ENCODE data around the gene BORA. TPM values are rescaled to one million over a fixed set of nuclear protein-coding genes. Genes with fewer than 3 reads are reported as not detected.
A peak's percentile ranks its signal among the peaks of the same experiment; 100 is the strongest.
"Not testable (repeated sequence)": the region's sequence is repeated elsewhere in the genome, so short reads cannot be mapped to it uniquely, and the experiment has no call there.

BORA gene
- total RNA-seq = 10 to 100 TPM in 1 of 3 donors, 1 to 10 TPM in 2; 7.6 to 11.1 (median 8.1) TPM

DNA sequence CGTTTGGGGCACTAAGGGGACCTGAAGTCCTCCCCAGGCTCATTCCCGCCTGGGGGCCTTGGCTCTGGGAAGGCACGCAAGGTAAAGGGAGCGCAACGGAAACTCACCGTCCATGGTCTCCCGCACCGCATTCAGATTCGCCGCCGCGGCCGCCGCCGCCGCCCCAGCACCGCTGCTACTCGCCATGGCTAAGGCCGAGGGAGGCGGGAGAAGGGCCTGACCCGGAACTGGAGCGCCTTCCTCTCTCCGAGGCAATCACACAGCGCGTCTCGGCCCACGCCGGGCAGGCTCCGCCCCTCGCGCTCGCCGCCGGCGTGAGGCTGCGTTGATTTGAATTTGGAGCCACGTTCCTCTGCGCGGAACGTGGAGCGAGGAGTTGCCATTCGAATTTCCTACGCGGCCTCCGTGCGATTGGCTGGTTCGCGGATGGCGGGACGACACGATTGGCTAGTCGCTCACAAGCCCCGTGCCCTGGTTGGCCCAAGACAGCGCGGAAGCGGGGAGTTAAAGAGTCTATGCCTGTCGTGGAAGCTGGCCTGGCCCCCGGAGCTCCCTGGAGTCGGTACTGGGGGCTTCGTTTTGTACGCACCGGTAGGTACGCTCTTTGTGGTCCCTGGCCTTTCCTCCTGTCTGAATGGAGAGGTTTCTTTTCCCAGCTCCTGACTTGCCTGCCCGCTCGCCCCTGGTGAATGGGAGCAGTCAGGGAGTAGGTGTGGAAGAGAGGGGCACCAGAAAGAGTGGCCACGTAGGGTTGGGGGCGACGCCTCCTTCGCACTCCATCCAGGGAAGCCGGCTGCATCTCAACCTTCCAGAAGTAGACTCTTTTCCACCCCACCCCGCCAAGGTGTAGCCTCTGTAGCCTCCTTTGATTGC lies at the start of gene BORA, which contains the start of gene MZT1:
Gene BORA, plus strand, starts transcription at position 507 of the 873 bp plus-strand sequence. CDS start 1,018 bp downstream, outside the sequence.
Gene MZT1, minus strand, starts transcription at position 213 of the 873 bp plus-strand sequence. Its CDS starts 27 bp downstream, at position 186.
- Mint-ChIP-seq H3K27me3 (ENCODE audit: low read depth) (no peaks in the 10 kb centered on the region), H3K9me3 (no peaks in the 10 kb centered on the region), H3K4me3 (peak within 1 kb of the TSS; percentile 95), H3K36me3 (ENCODE audit: insufficient read depth) (peaks cover 18% of the 10 kb centered on the region), H3K4me1 (ENCODE audit: low read depth) (peaks cover 49% of the 10 kb centered on the region)
- DNase-seq = peak; percentile 92
- ATAC-seq = peak; percentile 94 to 95

- ATAC-seq (no peak), DNase-seq (no peak)
- Mint-ChIP-seq H3K27me3 (ENCODE audit: low read depth) (peaks cover 23% of the 10 kb centered on the region), H3K9me3 (no peaks in the 10 kb centered on the region), H3K36me3 (ENCODE audit: insufficient read depth) (no peaks in the 10 kb centered on the region), H3K4me3 (no peak overlapping the region), H3K4me1 (ENCODE audit: low read depth) (no peaks in the 10 kb centered on the region)
Observed at GRCh38 chr13:72678312-72678711, 49.4 kb upstream of the BORA start.

DNA sequence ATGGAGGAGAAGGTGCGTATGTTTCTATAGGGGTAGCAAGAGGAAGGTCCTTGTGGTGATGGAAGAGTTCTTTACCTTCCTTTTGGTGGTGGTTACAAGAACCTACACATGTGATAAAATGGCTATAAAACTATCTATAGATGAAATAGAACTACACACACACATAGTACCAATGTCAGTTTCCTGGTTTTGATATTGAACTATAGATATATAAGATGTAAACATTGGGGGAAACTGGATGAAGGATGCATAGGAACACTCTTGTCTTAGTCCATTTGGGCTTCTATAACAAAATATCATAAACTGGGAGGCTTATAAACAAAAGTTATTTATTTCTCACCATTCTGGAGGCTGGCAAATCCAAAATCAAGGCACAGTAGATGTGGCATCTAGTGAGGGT lies 47.4 kb upstream of the BORA start:
- peaks cover 14% of the 10 kb centered on the region for H3K27me3 Mint-ChIP-seq (ENCODE audit: low read depth)
- H3K4me3 Mint-ChIP-seq = no peak overlapping the region
- no peaks in the 10 kb centered on the region for H3K9me3 Mint-ChIP-seq
- H3K36me3 Mint-ChIP-seq (ENCODE audit: insufficient read depth) = no peaks in the 10 kb centered on the region
- no peak for DNase-seq
- ATAC-seq = no peak
- H3K4me1 Mint-ChIP-seq (ENCODE audit: low read depth) = no peaks in the 10 kb centered on the region

GRCh38 chr13:72686766-72687165 lies 41.0 kb upstream of the BORA start:
- no peak for ATAC-seq
- DNase-seq = no peak
- Mint-ChIP-seq H3K27me3 (ENCODE audit: low read depth) (peaks cover 12% of the 10 kb centered on the region), H3K4me1 (ENCODE audit: low read depth) (no peaks in the 10 kb centered on the region), H3K36me3 (ENCODE audit: insufficient read depth) (no peaks in the 10 kb centered on the region), H3K4me3 (no peak overlapping the region), H3K9me3 (no peaks in the 10 kb centered on the region)

DNA sequence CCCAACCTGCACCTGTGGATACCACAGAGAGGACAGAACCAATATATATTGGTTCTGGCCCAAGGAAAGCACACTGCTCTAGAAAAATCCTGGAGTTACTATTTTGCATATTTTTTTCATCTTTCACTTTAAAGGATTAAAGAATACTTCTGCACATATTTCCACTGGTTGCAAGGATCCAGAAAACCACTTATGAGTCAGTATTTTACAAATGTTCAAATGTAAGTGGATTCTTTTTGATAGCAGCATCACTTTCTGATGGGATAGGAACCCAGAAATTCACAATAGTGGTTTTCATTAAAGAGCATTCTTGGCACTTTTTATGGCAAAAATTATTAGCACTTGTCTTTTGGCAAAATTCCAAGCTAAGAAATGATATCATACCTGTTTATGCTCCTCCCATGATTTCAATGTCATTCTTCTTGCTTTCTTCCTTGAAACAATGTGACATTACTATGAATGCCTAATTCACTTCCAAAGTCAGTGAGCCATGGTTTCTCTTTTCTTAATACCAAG lies 38.5 kb upstream of the BORA start:
- Mint-ChIP-seq H3K36me3 (ENCODE audit: insufficient read depth) (no peaks in the 10 kb centered on the region), H3K27me3 (ENCODE audit: low read depth) (peaks cover 8% of the 10 kb centered on the region), H3K4me3 (no peak overlapping the region), H3K9me3 (peaks cover 6% of the 10 kb centered on the region), H3K4me1 (ENCODE audit: low read depth) (no peaks in the 10 kb centered on the region)
- ATAC-seq = no peak
- no peak for DNase-seq

- no peaks in the 10 kb centered on the region for H3K4me1 Mint-ChIP-seq (ENCODE audit: low read depth)
- no peak for ATAC-seq
- H3K27me3 Mint-ChIP-seq (ENCODE audit: low read depth) = peaks cover 11% of the 10 kb centered on the region
- H3K9me3 Mint-ChIP-seq = peaks cover 6% of the 10 kb centered on the region
- no peaks in the 10 kb centered on the region for H3K36me3 Mint-ChIP-seq (ENCODE audit: insufficient read depth)
- no peak for DNase-seq
- no peak overlapping the region for H3K4me3 Mint-ChIP-seq
Observed at GRCh38 chr13:72692884-72693514, 34.7 kb upstream of the BORA start.

DNA sequence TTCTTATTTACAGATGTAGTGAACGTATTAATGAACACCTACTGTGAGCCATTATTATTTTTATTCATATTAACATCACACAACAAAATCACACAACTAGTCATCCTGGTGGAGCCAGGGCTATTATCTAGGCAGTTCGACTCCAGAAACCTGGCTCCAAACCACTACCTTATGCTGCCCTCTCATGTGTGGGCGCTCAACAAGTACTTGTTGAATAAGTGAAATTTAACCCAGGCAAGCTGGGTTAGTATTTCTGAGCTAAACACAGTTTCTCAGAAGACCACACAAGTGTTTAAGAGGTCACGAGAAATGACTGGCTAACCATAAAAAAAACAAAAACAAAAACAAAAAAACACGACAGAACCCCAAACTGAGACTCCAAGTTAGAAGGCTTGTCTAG lies 33.9 kb upstream of the BORA start:
- Mint-ChIP-seq H3K9me3 (peaks cover 6% of the 10 kb centered on the region), H3K4me1 (ENCODE audit: low read depth) (no peaks in the 10 kb centered on the region), H3K27me3 (ENCODE audit: low read depth) (peaks cover 11% of the 10 kb centered on the region), H3K4me3 (no peak overlapping the region), H3K36me3 (ENCODE audit: insufficient read depth) (no peaks in the 10 kb centered on the region)
- ATAC-seq (no peak), DNase-seq (no peak)

- Mint-ChIP-seq H3K36me3 (ENCODE audit: insufficient read depth) (no peaks in the 10 kb centered on the region), H3K4me1 (ENCODE audit: low read depth) (no peaks in the 10 kb centered on the region), H3K27me3 (ENCODE audit: low read depth) (peaks cover 11% of the 10 kb centered on the region), H3K9me3 (peaks cover 6% of the 10 kb centered on the region), H3K4me3 (no peak overlapping the region)
- DNase-seq = no peak
- no peak for ATAC-seq
Observed at GRCh38 chr13:72694314-72694713, 33.4 kb upstream of the BORA start.

GRCh38 chr13:72696579-72696978 lies 31.1 kb upstream of the BORA start:
- ATAC-seq (no peak), DNase-seq (no peak)
- Mint-ChIP-seq H3K4me3 (no peak overlapping the region), H3K36me3 (ENCODE audit: insufficient read depth) (no peaks in the 10 kb centered on the region), H3K27me3 (ENCODE audit: low read depth) (peaks cover 5% of the 10 kb centered on the region), H3K9me3 (peaks cover 6% of the 10 kb centered on the region), H3K4me1 (ENCODE audit: low read depth) (no peaks in the 10 kb centered on the region)

- ATAC-seq (no peak), DNase-seq (no peak)
- no peaks in the 10 kb centered on the region for H3K36me3 Mint-ChIP-seq (ENCODE audit: insufficient read depth)
- no peaks in the 10 kb centered on the region for H3K9me3 Mint-ChIP-seq
- no peaks in the 10 kb centered on the region for H3K4me1 Mint-ChIP-seq (ENCODE audit: low read depth)
- peaks cover 5% of the 10 kb centered on the region for H3K27me3 Mint-ChIP-seq (ENCODE audit: low read depth)
- H3K4me3 Mint-ChIP-seq = no peak overlapping the region
Observed at GRCh38 chr13:72698164-72698563, 29.6 kb upstream of the BORA start.

- ATAC-seq = no peak
- no peaks in the 10 kb centered on the region for H3K4me1 Mint-ChIP-seq (ENCODE audit: low read depth)
Observed at GRCh38 chr13:72700509-72700908, 27.2 kb upstream of the BORA start.

GRCh38 chr13:72716776-72717175 lies 10.9 kb upstream of the BORA start:
- Mint-ChIP-seq H3K36me3 (ENCODE audit: insufficient read depth) (peaks cover 65% of the 10 kb centered on the region), H3K4me3 (no peak overlapping the region), H3K4me1 (ENCODE audit: low read depth) (peaks cover 12% of the 10 kb centered on the region), H3K9me3 (peaks cover 10% of the 10 kb centered on the region), H3K27me3 (ENCODE audit: low read depth) (no peaks in the 10 kb centered on the region)
- no peak for DNase-seq
- ATAC-seq = no peak

More at GRCh38 chr13:72700509-72700908, 27.2 kb upstream of the BORA start:
- Mint-ChIP-seq H3K36me3 (ENCODE audit: insufficient read depth) (peaks cover 1% of the 10 kb centered on the region), H3K9me3 (no peaks in the 10 kb centered on the region), H3K4me3 (no peak overlapping the region), H3K27me3 (ENCODE audit: low read depth) (no peaks in the 10 kb centered on the region)
- no peak for DNase-seq

DNA sequence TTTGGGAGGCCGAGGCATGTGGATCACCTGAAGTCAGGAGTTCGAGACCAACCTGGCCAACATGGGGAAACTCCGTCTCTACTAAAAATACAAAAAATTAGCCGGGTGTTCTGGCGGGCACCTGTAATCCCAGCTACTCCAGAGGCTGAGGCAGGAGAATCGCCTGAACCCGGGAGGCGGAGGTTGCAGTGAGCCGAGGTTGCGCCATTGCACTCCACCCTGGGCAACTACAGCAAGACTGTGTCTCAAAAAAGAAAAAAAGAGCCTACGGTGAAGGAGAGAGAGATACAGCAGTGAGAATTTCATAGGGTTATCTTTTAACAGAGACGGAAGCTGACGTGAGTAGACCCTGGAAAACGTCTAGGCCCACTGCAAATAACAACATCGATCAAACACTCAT lies 1.5 kb upstream of the BORA start:
- H3K4me1 Mint-ChIP-seq (ENCODE audit: low read depth) = peaks cover 45% of the 10 kb centered on the region
- peaks cover 18% of the 10 kb centered on the region for H3K36me3 Mint-ChIP-seq (ENCODE audit: insufficient read depth)
- ATAC-seq; DNase-seq; H3K9me3 Mint-ChIP-seq; H3K27me3 Mint-ChIP-seq (ENCODE audit: low read depth): not testable (repeated sequence)
- H3K4me3 Mint-ChIP-seq = peak overlapping the region; percentile 95

GRCh38 chr13:72726726-72727416 lies 852 bp upstream of the BORA start:
- ATAC-seq = peak; percentile 27 to 47
- H3K4me3 Mint-ChIP-seq = peak overlapping the region; percentile 95
- peak; percentile 6 for DNase-seq
- peaks cover 18% of the 10 kb centered on the region for H3K36me3 Mint-ChIP-seq (ENCODE audit: insufficient read depth)
- H3K27me3 Mint-ChIP-seq (ENCODE audit: low read depth) = no peaks in the 10 kb centered on the region
- peaks cover 49% of the 10 kb centered on the region for H3K4me1 Mint-ChIP-seq (ENCODE audit: low read depth)
- no peaks in the 10 kb centered on the region for H3K9me3 Mint-ChIP-seq

Measured in activated T-cell treated with anti-CD3 and anti-CD28 coated beads, Interleukin-2, amount 50 U/mL, for 4 hours (primary cell).